ENCODE measurements around the gene ARNT2.

Gene ARNT2

GRCh38 chr15:80594091-80594889 is 190.1 kb downstream of the ARNT2 start:
- no peak for DNase-seq (ENCODE audit: low read depth in 2 of 2)

- DNase-seq (ENCODE audit: low read depth in 2 of 2) = no peak
These were observed 191.2 kb downstream of the ARNT2 start for GRCh38 chr15:80595396-80595795.

GRCh38 chr15:80596521-80596976 is 192.4 kb downstream of the ARNT2 start:
- no peak for DNase-seq (ENCODE audit: low read depth in 2 of 2)

GRCh38 chr15:80597076-80597475 is 192.9 kb downstream of the ARNT2 start:
- no peak for DNase-seq (ENCODE audit: low read depth in 2 of 2)

- no peak for DNase-seq (ENCODE audit: low read depth in 2 of 2)
These were observed 195.2 kb downstream of the ARNT2 start for GRCh38 chr15:80599359-80599758.

- DNase-seq (ENCODE audit: low read depth in 2 of 2) = no peak
These were observed 196.4 kb downstream of the ARNT2 start for GRCh38 chr15:80600626-80601025.

- no peak for DNase-seq (ENCODE audit: low read depth in 2 of 2)
These were observed 197.1 kb downstream of the ARNT2 start for GRCh38 chr15:80601256-80601655.

- DNase-seq (ENCODE audit: low read depth in 2 of 2) = no peak
These were observed 200.7 kb downstream of the ARNT2 start for GRCh38 chr15:80604583-80605575.

GRCh38 chr15:80605591-80606150 is 201.5 kb downstream of the ARNT2 start:
- no peak for DNase-seq (ENCODE audit: low read depth in 2 of 2)

GRCh38 chr15:80606511-80607071 is 202.4 kb downstream of the ARNT2 start:
- DNase-seq (ENCODE audit: low read depth in 2 of 2) = no peak

GRCh38 chr15:80607287-80607980 is 203.3 kb downstream of the ARNT2 start:
- DNase-seq (ENCODE audit: low read depth in 2 of 2) = no peak

GRCh38 chr15:80608688-80609087 is 204.5 kb downstream of the ARNT2 start:
- DNase-seq (ENCODE audit: low read depth in 2 of 2) = no peak

- no peak for DNase-seq (ENCODE audit: low read depth in 2 of 2)
These were observed 204.9 kb downstream of the ARNT2 start for GRCh38 chr15:80609091-80609490.

- DNase-seq (ENCODE audit: low read depth in 2 of 2) = no peak
These were observed 205.3 kb downstream of the ARNT2 start for GRCh38 chr15:80609512-80609946.

GRCh38 chr15:80611543-80612080 is 207.4 kb downstream of the ARNT2 start:
- DNase-seq (ENCODE audit: low read depth in 2 of 2) = no peak

- DNase-seq (ENCODE audit: low read depth in 2 of 2) = no peak
These were observed 208.1 kb downstream of the ARNT2 start for GRCh38 chr15:80612118-80612823.

- DNase-seq (ENCODE audit: low read depth in 2 of 2) = no peak
These were observed 209.7 kb downstream of the ARNT2 start for GRCh38 chr15:80613762-80614365.

- DNase-seq (ENCODE audit: low read depth in 2 of 2) = no peak
These were observed 210.7 kb downstream of the ARNT2 start for GRCh38 chr15:80614711-80615360.

- no peak for DNase-seq (ENCODE audit: low read depth in 2 of 2)
These were observed 211.2 kb downstream of the ARNT2 start for GRCh38 chr15:80615361-80615736.

All from stimulated activated CD8-positive, alpha-beta memory T cell treated with anti-CD3 and anti-CD28 coated beads, Interleukin-15, amount 100 ng/mL, for 48 hours (primary cell).